IgD-negative memory B cell (primary cell): ENCODE results near the gene JCHAIN. TPM values are rescaled to one million over a fixed set of nuclear protein-coding genes. Genes with fewer than 3 reads are reported as not detected.
"Not testable (repeated sequence)": the region's sequence is repeated elsewhere in the genome, so short reads cannot be mapped to it uniquely, and the experiment has no call there.

ENCODE experiments used
- H3K27ac Mint-ChIP-seq, 3 donors: one replicate each; pipeline ENCODE4 v1.8.0; 2020 to 2022; ENCODE audit warnings: mild to moderate bottlenecking in 3 of 3, mixed read lengths in 3 of 3, moderate library complexity in 1 of 3
- H3K27me3 Mint-ChIP-seq: one replicate; pipeline ENCODE4 v1.8.0; 2021; ENCODE audit warnings: mixed read lengths
- H3K36me3 Mint-ChIP-seq: one replicate; pipeline ENCODE4 v1.8.0; 2020; ENCODE audit warnings: mild to moderate bottlenecking, mixed read lengths
- H3K4me1 Mint-ChIP-seq, 3 donors: one replicate each; pipeline ENCODE4 v1.8.0; 2020 to 2022; ENCODE audit warnings: mixed read lengths in 3 of 3, mild to moderate bottlenecking in 1 of 3
- H3K4me3 Mint-ChIP-seq, 4 donors: one replicate each; pipeline ENCODE4 v1.8.0; 2020 to 2022; ENCODE audit warnings: mild to moderate bottlenecking in 4 of 4, mixed read lengths in 4 of 4, moderate library complexity in 3 of 4
- H3K9me3 Mint-ChIP-seq, 3 donors: one replicate each; pipeline ENCODE4 v1.8.0; 2020 to 2021; ENCODE audit warnings: mixed read lengths in 3 of 3, mild to moderate bottlenecking in 1 of 3
- polyA plus RNA-seq: library from polyadenylated mRNA; unstranded; fragments of 300-500 nt; fragmentation: Illumina TruSeq; gene quantifications from one replicate; pipeline ENCODE4 v1.2.3, GENCODE V29; 2021

JCHAIN gene
- polyA plus RNA-seq, 1 donor from 2014 or later, result 1,651 TPM

DNA sequence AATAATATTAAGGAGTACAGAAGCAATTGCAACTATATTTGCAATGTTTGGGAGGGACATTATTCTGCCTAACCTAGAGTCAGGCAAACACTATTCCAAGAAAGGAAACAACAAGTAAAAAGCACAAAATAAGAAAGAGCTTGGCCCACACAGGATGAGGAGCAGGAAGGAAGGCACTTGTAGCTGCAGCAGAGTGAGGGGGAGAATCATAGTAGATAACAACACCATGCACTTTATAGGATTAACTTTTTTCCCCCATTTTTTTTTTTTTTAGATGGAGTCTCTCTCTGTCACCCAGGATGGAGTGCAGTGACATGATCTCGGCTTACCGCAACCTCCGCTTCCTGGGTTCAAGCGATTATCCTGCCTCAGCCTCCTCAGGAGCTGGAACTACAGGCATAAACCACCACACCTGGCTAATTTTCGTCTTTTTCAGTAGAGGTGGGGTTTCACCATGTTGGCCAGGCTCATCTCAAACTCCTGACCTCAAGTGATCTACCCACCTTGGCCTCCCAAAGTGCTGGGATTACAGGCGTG, 10.3 kb upstream of the JCHAIN start:
- H3K27me3 Mint-ChIP-seq, result no peaks in the 10 kb centered on the region
- H3K4me1 Mint-ChIP-seq, result peaks cover 52 to 62% (median 57%) of the 10 kb centered on the region in 3 donors
- peak overlapping the region; percentile 10 to 83 (median 37) for H3K4me3 Mint-ChIP-seq
- H3K27ac Mint-ChIP-seq, result peak overlapping the region in 1 of 3 donors; percentile 4
- no peaks in the 10 kb centered on the region for H3K36me3 Mint-ChIP-seq
- H3K9me3 Mint-ChIP-seq, result no peaks in the 10 kb centered on the region

DNA sequence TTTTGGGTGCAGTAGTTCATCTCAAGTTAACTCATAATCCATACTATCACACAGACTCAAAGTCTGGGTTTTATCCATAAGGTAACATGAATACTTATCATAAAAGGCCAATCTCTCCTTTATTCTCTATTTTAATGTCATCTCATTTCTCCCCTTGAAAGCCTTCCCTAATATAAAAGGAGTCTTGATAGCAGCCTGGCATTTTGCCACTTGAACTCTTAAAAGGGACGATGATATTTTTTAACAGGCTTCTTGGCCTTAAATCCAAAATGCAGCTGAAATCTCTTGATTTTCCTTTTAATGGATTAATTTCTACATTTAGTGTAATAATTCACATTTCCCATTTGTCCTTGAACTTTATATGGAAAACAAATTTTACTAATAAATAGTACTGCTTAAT, 8.4 kb upstream of the JCHAIN start:
- Mint-ChIP-seq H3K4me3 (no peak overlapping the region), H3K36me3 (peaks cover 3% of the 10 kb centered on the region), H3K4me1 (peaks cover 54 to 61% (median 55%) of the 10 kb centered on the region in 3 donors), H3K27me3 (no peaks in the 10 kb centered on the region), H3K9me3 (no peaks in the 10 kb centered on the region), H3K27ac (no peak overlapping the region)

- Mint-ChIP-seq H3K4me3 (no peak overlapping the region), H3K9me3 (no peaks in the 10 kb centered on the region), H3K36me3 (peaks cover 3% of the 10 kb centered on the region), H3K27ac (no peak overlapping the region), H3K27me3 (no peaks in the 10 kb centered on the region), H3K4me1 (peaks cover 49 to 58% (median 50%) of the 10 kb centered on the region in 3 donors)
These were observed 7.9 kb upstream of the JCHAIN start for GRCh38 chr4:70674191-70674590.

DNA sequence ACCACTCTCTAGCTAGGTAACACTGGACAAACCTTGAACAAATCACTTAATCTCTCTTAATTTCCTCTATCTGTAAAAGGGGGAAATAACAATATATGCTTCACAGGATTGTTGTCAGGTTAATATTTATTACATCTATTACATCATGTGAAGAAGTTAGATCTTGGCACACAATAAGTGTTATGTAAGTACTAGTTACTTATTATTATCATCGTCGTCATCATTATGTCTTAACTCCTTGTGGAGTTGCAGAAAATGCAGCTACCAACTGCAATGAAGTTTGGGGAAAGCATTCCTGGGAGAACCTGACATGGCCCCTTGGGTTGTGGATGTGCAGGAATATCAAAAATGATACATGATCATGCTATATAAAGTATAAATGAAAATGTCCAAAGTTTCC, 4.8 kb upstream of the JCHAIN start:
- Mint-ChIP-seq H3K36me3 (peaks cover 7% of the 10 kb centered on the region), H3K27ac (peak overlapping the region in 2 of 3 donors; percentile 66 to 78), H3K27me3 (no peaks in the 10 kb centered on the region), H3K4me1 (peaks cover 41 to 52% (median 42%) of the 10 kb centered on the region in 3 donors), H3K4me3 (peak overlapping the region in 3 of 4 donors; percentile 49 to 72 (median 67)), H3K9me3 (no peaks in the 10 kb centered on the region)

- H3K4me1 Mint-ChIP-seq, result peaks cover 35 to 47% (median 36%) of the 10 kb centered on the region in 3 donors
- H3K4me3 Mint-ChIP-seq, result peak overlapping the region in 2 of 4 donors; percentile 49 to 67
- H3K27ac Mint-ChIP-seq, result peak overlapping the region in 2 of 3 donors; percentile 66 to 78
- H3K36me3 Mint-ChIP-seq, result peaks cover 7% of the 10 kb centered on the region
- no peaks in the 10 kb centered on the region for H3K27me3 Mint-ChIP-seq
- H3K9me3 Mint-ChIP-seq, result no peaks in the 10 kb centered on the region
These were observed 4.2 kb upstream of the JCHAIN start for GRCh38 chr4:70670332-70671014.

GRCh38 chr4:70667740-70668535, 1.6 kb upstream of the JCHAIN start:
- Mint-ChIP-seq H3K9me3 (no peaks in the 10 kb centered on the region), H3K27ac (peak overlapping the region; percentile 12 to 80 (median 76)), H3K36me3 (peaks cover 7% of the 10 kb centered on the region), H3K4me1 (peaks cover 32 to 40% (median 39%) of the 10 kb centered on the region in 3 donors), H3K27me3 (no peaks in the 10 kb centered on the region), H3K4me3 (peak overlapping the region in 3 of 4 donors; percentile 65 to 88 (median 87))

DNA sequence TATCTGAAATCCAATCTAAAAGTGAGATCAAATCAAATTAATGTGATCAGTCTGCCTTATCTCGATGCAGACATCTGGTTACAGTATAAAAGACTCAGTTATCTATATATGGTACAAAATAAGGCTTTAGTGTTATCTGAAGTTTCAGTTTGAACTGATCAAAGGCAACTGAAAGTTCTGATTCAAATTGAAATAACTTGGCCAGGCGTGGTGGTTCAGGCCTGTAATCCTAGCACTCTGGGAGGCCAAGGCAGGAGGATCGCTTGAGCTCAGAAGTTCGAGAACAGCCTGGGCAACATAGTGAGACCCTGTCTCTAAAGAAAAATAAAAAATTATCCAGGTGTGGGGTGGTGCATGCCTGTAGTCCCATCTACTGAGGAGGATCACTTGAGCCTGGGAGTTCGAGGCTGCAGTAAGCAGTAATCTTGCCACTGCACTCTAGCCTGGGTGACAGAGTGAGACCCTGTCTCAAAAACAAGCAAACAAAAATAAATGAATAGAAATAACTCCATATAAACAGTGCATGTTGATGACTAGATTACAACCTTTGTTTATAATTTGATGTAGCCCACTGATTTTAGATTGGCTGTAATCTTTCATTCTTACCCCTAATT, 4.9 kb downstream of the JCHAIN start:
- peak overlapping the region in 2 of 3 donors; percentile 26 to 31 for H3K27ac Mint-ChIP-seq
- H3K9me3 Mint-ChIP-seq, H3K36me3 Mint-ChIP-seq, H3K27me3 Mint-ChIP-seq: not testable (repeated sequence)
- peaks cover 21 to 30% (median 22%) of the 10 kb centered on the region in 3 donors for H3K4me1 Mint-ChIP-seq
- H3K4me3 Mint-ChIP-seq, result peak overlapping the region; percentile 67 to 89 (median 84)

- Mint-ChIP-seq H3K9me3 (no peaks in the 10 kb centered on the region), H3K27ac (peak overlapping the region in 2 of 3 donors; percentile 29 to 67), H3K36me3 (peaks cover 5% of the 10 kb centered on the region), H3K27me3 (no peaks in the 10 kb centered on the region), H3K4me3 (peak overlapping the region; percentile 23 to 67 (median 62)), H3K4me1 (peaks cover 18 to 28% (median 22%) of the 10 kb centered on the region in 3 donors)
These were observed 6.2 kb downstream of the JCHAIN start for GRCh38 chr4:70660106-70660505.

DNA sequence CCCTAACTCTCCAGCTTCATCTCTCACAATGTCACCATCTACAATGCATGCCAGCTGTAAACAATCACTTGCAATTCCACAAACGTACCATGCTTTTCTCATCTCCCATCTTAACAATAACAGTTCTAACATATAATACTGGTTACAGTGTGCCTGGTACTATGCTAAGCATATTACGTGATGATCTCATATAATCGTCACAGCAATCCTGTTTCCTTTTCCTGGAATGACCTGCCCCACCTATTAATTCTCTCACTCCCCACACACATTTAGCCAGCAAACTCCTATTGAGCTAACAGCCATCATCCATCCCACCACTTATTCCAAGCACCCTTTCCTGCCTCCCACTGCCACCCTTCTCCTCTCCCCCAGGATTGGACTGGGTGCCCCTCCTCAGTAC, 7.9 kb downstream of the JCHAIN start:
- Mint-ChIP-seq H3K27ac (peak overlapping the region; percentile 0 to 88 (median 17)), H3K36me3 (peaks cover 5% of the 10 kb centered on the region), H3K27me3 (no peaks in the 10 kb centered on the region), H3K4me1 (peaks cover 18 to 28% (median 20%) of the 10 kb centered on the region in 3 donors), H3K4me3 (peak overlapping the region in 2 of 4 donors; percentile 61 to 72), H3K9me3 (no peaks in the 10 kb centered on the region)

GRCh38 chr4:70657326-70657725, 9.0 kb downstream of the JCHAIN start:
- Mint-ChIP-seq H3K9me3 (no peaks in the 10 kb centered on the region), H3K4me3 (peak overlapping the region in 1 of 4 donors; percentile 5), H3K36me3 (peaks cover 5% of the 10 kb centered on the region), H3K27me3 (no peaks in the 10 kb centered on the region), H3K27ac (peak overlapping the region in 2 of 3 donors; percentile 7 to 41), H3K4me1 (peaks cover 18 to 28% (median 20%) of the 10 kb centered on the region in 3 donors)

- Mint-ChIP-seq H3K27me3 (no peaks in the 10 kb centered on the region), H3K27ac (peak overlapping the region in 1 of 3 donors; percentile 3), H3K36me3 (peaks cover 2% of the 10 kb centered on the region), H3K9me3 (no peaks in the 10 kb centered on the region), H3K4me3 (no peak overlapping the region), H3K4me1 (peaks cover 15 to 24% (median 19%) of the 10 kb centered on the region in 3 donors)
These were observed 11.7 kb downstream of the JCHAIN start for GRCh38 chr4:70654605-70655011.

DNA sequence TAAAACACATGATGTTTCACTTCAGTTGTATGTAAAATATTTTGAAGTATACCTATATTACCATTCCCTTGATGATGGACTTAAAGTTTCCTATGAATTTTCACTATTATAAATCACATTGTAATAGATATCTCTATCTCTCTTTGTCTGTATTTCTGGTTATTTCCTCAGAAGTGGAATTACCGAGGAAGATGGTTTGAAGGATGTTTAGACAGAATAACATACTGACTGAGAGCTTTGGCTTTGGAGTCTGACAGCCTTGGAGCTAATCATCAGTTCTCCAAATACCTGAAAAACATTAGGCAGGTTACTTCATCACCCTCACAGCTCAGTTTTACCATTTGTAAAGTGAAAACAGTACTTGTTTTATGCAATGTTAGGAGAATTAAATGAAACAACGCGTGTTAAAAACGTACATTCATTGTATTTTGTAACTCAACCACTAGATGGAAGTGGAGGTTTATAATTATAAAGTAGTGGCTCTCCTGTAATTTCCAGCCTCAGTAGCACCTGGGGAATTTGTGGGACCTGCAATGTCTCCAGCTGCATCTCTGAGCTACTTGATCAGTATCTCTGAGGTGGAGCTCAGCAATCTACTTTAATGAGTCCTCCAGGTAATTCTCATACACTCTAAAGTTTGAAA, 14.3 kb downstream of the JCHAIN start:
- H3K4me1 Mint-ChIP-seq, result peaks cover 7 to 18% (median 11%) of the 10 kb centered on the region in 3 donors
- peaks cover 2% of the 10 kb centered on the region for H3K27me3 Mint-ChIP-seq
- H3K27ac Mint-ChIP-seq, result peak overlapping the region in 1 of 3 donors; percentile 64
- H3K9me3 Mint-ChIP-seq, result no peaks in the 10 kb centered on the region
- no peaks in the 10 kb centered on the region for H3K36me3 Mint-ChIP-seq
- H3K4me3 Mint-ChIP-seq, result no peak overlapping the region

GRCh38 chr4:70650741-70651140, 15.6 kb downstream of the JCHAIN start:
- Mint-ChIP-seq H3K4me3 (peak overlapping the region in 1 of 4 donors; percentile 28), H3K4me1 (peaks cover 7 to 18% (median 11%) of the 10 kb centered on the region in 3 donors), H3K27ac (peak overlapping the region in 2 of 3 donors; percentile 37 to 63)
- H3K36me3 Mint-ChIP-seq, H3K27me3 Mint-ChIP-seq, H3K9me3 Mint-ChIP-seq: not testable (repeated sequence)

DNA sequence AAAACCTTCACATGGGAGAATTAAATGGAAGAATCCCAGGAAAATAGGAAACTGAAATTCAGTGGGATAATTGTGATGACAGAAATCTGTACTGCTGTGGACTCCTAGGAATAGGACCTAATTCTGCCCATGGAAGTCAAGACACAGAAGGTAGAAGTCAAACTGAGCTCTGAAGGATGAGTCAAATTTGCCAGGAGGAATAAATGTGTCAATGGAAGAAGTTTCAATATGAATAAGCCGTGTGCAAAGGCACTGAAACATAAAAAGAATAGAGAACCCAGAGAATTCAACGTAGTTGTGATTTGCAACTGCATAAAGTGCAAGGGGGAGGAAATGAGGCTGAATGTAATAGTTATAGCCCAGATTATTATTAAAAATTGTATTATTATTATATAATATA, 26.1 kb downstream of the JCHAIN start:
- H3K36me3 Mint-ChIP-seq, result peaks cover 4% of the 10 kb centered on the region
- no peak overlapping the region for H3K27ac Mint-ChIP-seq
- H3K4me3 Mint-ChIP-seq, result no peak overlapping the region

More for the DNA sequence above, 26.1 kb downstream of the JCHAIN start:
- Mint-ChIP-seq H3K27me3 (no peaks in the 10 kb centered on the region), H3K9me3 (no peaks in the 10 kb centered on the region), H3K4me1 (peaks cover 5 to 7% (median 6%) of the 10 kb centered on the region in 3 donors)
